K562 (cell line): ENCODE measurements around the gene CLEC17A. TPM values are rescaled to one million over a fixed set of nuclear protein-coding genes. Genes with fewer than 3 reads are reported as not detected.
A peak's percentile ranks its signal among the peaks of the same experiment; 100 is the strongest.

Experiments
- ATAC-seq: fragments of 200-7000 bp; cut with Tn5 transposase; 3 replicates; pipeline ENCODE4 v1.9.1; 2020; ENCODE audit warnings: moderate library complexity
- BruUV-seq: library from RNA; stranded (reverse); fragments of 400-500 nt; replicated peaks from 2 replicates; lab custom pipeline; 2021; lab: Mats Ljungman, UMichigan
- CTCF ChIA-PET: fragments of 300-600 bp; formaldehyde crosslinking; extraction: SDS; loops from one replicate; lab custom pipeline; 2021; ENCODE audit warnings: low intra/inter-chr PET ratio; lab: Yijun Ruan, JAX
- POLR2A ChIA-PET: fragments of 300-600, 350-650 bp; sonication (Branson Sonifier 250); formaldehyde crosslinking; extraction: SDS; loops from one replicate; lab custom pipeline; 2021; ENCODE audit warnings: antibody characterized with exemption, inconsistent platforms; lab: Yijun Ruan, JAX
- DNase-seq, 4 experiments: peaks; one replicate each; pipeline versions ENCODE4 v3.0.0 to v3.0.0-alpha.2; 2011 to 2018; ENCODE audit warnings: low spot score in 3 of 4, mixed read lengths in 3 of 4; ENCODE audit errors: extremely low read depth in 1 of 4
- FAIRE-seq: peaks from 2 replicates; lab custom pipeline; 2011; peaks lifted over from hg19 to GRCh38; lab: Jason Lieb, UNC
- H2AFZ ChIP-seq: 2 replicates; pipeline ENCODE4 v1.6.0; 2011; ENCODE audit warnings: low read depth, low read length, control low read depth, inconsistent platforms
- H3K27ac ChIP-seq: fragments of 200-600 bp; 3 replicates; pipeline ENCODE4 v1.8.0; 2011; ENCODE audit warnings: low read depth, mild to moderate bottlenecking, control low read depth, inconsistent platforms, low read length, moderate library complexity, mixed read lengths; ENCODE audit errors: extremely low read depth
- H3K27me3 ChIP-seq, 2 experiments: fragments of 300-600 bp in 1 of 2; 2 replicates in 1 of 2; 3 replicates in 1 of 2; pipeline versions ENCODE4 v1.6.0 to v1.8.0; 2011; ENCODE audit warnings: inconsistent platforms in 2 of 2, low read length in 2 of 2, mild to moderate bottlenecking in 1 of 2, mixed read lengths in 1 of 2, moderate library complexity in 1 of 2; ENCODE audit not compliant: control insufficient read depth in 2 of 2, insufficient read depth in 2 of 2
- H3K36me3 ChIP-seq: fragments of 300-600 bp; 3 replicates; pipeline ENCODE4 v1.8.0; 2011; ENCODE audit warnings: mild to moderate bottlenecking, low read length, inconsistent platforms; ENCODE audit not compliant: control insufficient read depth, insufficient read depth
- H3K4me1 ChIP-seq, 2 experiments: fragments of 200-600 bp in 1 of 2; replicated peaks in 1 of 2; 2 replicates in 1 of 2; 3 replicates in 1 of 2; pipeline versions ENCODE4 v1.5.1 to v1.8.0; 2011; ENCODE audit warnings: inconsistent platforms in 2 of 2, low read length in 2 of 2, mild to moderate bottlenecking in 1 of 2, mixed read lengths in 1 of 2, moderate library complexity in 1 of 2; ENCODE audit not compliant: control insufficient read depth in 2 of 2, insufficient read depth in 2 of 2
- H3K4me2 ChIP-seq: 2 replicates; pipeline ENCODE4 v1.6.1; 2011; ENCODE audit warnings: low read length, control low read depth, inconsistent platforms, mixed read lengths; ENCODE audit not compliant: insufficient read depth
- H3K4me3 ChIP-seq: fragments of 200-600 bp; sonication (generic), shearing (Covaris generic); 2 replicates; pipeline ENCODE4 v1.5.1; 2016; ENCODE audit warnings: control low read depth, inconsistent platforms
- H3K79me2 ChIP-seq: fragments of 200-600 bp; 3 replicates; pipeline ENCODE4 v1.8.0; 2011; ENCODE audit warnings: low read length, inconsistent platforms; ENCODE audit not compliant: control insufficient read depth, insufficient read depth
- H3K9ac ChIP-seq, 2 experiments: 2 replicates each; pipeline versions ENCODE4 v1.6.0 to v1.6.1; 2011; ENCODE audit warnings: low read depth in 2 of 2, low read length in 2 of 2, control low read depth in 1 of 2, inconsistent platforms in 1 of 2, mild to moderate bottlenecking in 1 of 2, mixed read lengths in 1 of 2; ENCODE audit not compliant: insufficient read depth in 1 of 2
- H3K9me1 ChIP-seq: one replicate; pipeline ENCODE4 v1.6.0; 2011; ENCODE audit warnings: inconsistent platforms, mild to moderate bottlenecking, low read length, moderate library complexity; ENCODE audit not compliant: control insufficient read depth, insufficient read depth
- H3K9me3 ChIP-seq: replicated peaks from 2 replicates; pipeline ENCODE4 v1.5.1; 2011; ENCODE audit warnings: low read depth, low read length, inconsistent platforms; ENCODE audit not compliant: control insufficient read depth, insufficient read depth
- H4K20me1 ChIP-seq: replicated peaks from 2 replicates; pipeline ENCODE4 v1.6.1; 2011; ENCODE audit warnings: low read length, inconsistent platforms, mixed read lengths; ENCODE audit not compliant: control insufficient read depth, insufficient read depth
- ARID2 ChIP-seq: fragments of 450-650 bp; IDR thresholded peaks from 2 replicates; pipeline ENCODE4 v1.6.1; 2017; ENCODE audit warnings: antibody characterized with exemption, mild to moderate bottlenecking
- CREB1 ChIP-seq, 2 experiments: sonication (generic) in 1 of 2; formaldehyde crosslinking in 1 of 2; IDR thresholded peaks; 2 replicates each; pipeline versions ENCODE4 v1.6.1 to v1.8.0; 2012 to 2022; ENCODE audit warnings: inconsistent platforms in 1 of 2, mild to moderate bottlenecking in 1 of 2, missing genetic modification reagents in 1 of 2, moderate library complexity in 1 of 2
- FOSL1 ChIP-seq: fragments of 200-800 bp; sonication (Bioruptor generic); conservative IDR thresholded peaks from 2 replicates; pipeline ENCODE4 v1.6.1; 2016; ENCODE audit warnings: missing genetic modification characterization, missing compliant biosample characterization
- ILK ChIP-seq: fragments of 450-650 bp; IDR thresholded peaks from 2 replicates; pipeline ENCODE4 v1.6.1; 2016; ENCODE audit warnings: missing genetic modification characterization, low read depth, mild to moderate bottlenecking, missing compliant biosample characterization, moderate library complexity, borderline replicate concordance
- KAT8 ChIP-seq: fragments of 450-650 bp; IDR thresholded peaks from 2 replicates; pipeline ENCODE4 v1.6.1; 2016; ENCODE audit warnings: low read depth, mild to moderate bottlenecking
- MAFK ChIP-seq: IDR thresholded peaks from 2 replicates; pipeline ENCODE4 v1.6.1; 2011; ENCODE audit warnings: low read length, improper control_type of control experiment
- NFXL1 ChIP-seq: fragments of 450-650 bp; formaldehyde crosslinking; IDR thresholded peaks from 2 replicates; pipeline ENCODE4 v1.4.0; 2021; ENCODE audit warnings: mild to moderate bottlenecking
- NR2C2 ChIP-seq, 2 experiments: fragments of 200-800 bp in 1 of 2; sonication (Bioruptor generic) in 1 of 2; sonication (generic) in 1 of 2; formaldehyde crosslinking in 1 of 2; IDR thresholded peaks; 2 replicates each; pipeline versions ENCODE4 v1.6.1 to v1.8.0; 2016 to 2022; ENCODE audit warnings: mild to moderate bottlenecking in 1 of 2, missing compliant biosample characterization in 1 of 2, missing genetic modification characterization in 1 of 2, missing genetic modification reagents in 1 of 2
- TEAD4 ChIP-seq, 2 experiments: sonication (generic) in 1 of 2; formaldehyde crosslinking in 1 of 2; IDR thresholded peaks; 2 replicates each; pipeline versions ENCODE4 v1.6.1 to v1.8.0; 2012 to 2022; ENCODE audit warnings: borderline replicate concordance in 1 of 2, inconsistent platforms in 1 of 2, low read length in 1 of 2, mild to moderate bottlenecking in 1 of 2, missing genetic modification reagents in 1 of 2
- ZMIZ1 ChIP-seq, 2 experiments: fragments of 150-350 bp in 1 of 2; IDR thresholded peaks; 2 replicates each; pipeline ENCODE4 v1.6.1; 2012 to 2016; ENCODE audit warnings: low read depth in 2 of 2, low read length in 2 of 2, mild to moderate bottlenecking in 1 of 2, moderate library complexity in 1 of 2
- ZZZ3 ChIP-seq: fragments of 450-650 bp; IDR thresholded peaks from 2 replicates; pipeline ENCODE4 v1.6.1; 2016; ENCODE audit warnings: antibody characterized with exemption, mild to moderate bottlenecking, moderate library complexity
- WGBS: fragments of 100-300 bp; shearing (Covaris generic); methylation state at CpG from one replicate; pipeline ENCODE4 v1.1.6; 2016; ENCODE audit warnings: low coverage, mixed read lengths; ENCODE audit not compliant: insufficient coverage; ENCODE audit errors: missing lambda C conversion rate; 5-methylcytosine and 5-hydroxymethylcytosine counted together
- in situ Hi-C: fragments of 300-500 bp; cut with MboI; formaldehyde crosslinking; loops from 4 replicates; pipeline ENCODE4 v1.15.0; 2018; ENCODE audit warnings: inconsistent platforms, mixed read lengths
- intact Hi-C: fragments of 100-400 bp; cut with micrococcal nuclease; formaldehyde crosslinking; loops from 2 replicates; pipeline ENCODE4 v1.14.2; 2022
- polyA plus RNA-seq, 8 experiments: library from polyadenylated mRNA; depleted of rRNA in 4 of 8; stranded (reverse) in 5 of 8; unstranded in 3 of 8; fragments of >200 nt; fragmentation: Nextera tagmentation in 2 of 8; fragmentation: Illumina TruSeq in 1 of 8; extraction: Ambion mirVana in 2 of 8; extraction: Trizol in 1 of 8; gene quantifications; 2 replicates each; pipeline versions ENCODE4 v1.2.1 to v1.2.3, GENCODE V29; 2011 to 2014; ENCODE audit warnings: inconsistent platforms in 1 of 8, missing spikeins in 1 of 8
- total RNA-seq, 7 experiments: library from RNA; depleted of rRNA in 6 of 7; stranded (reverse); fragments of >200 nt in 6 of 7; fragmentation: Illumina TruSeq in 2 of 7; extraction: Trizol in 2 of 7; gene quantifications; 2 replicates each; pipeline versions ENCODE4 v1.2.1 to v1.2.3, GENCODE V29; 2011 to 2021; ENCODE audit warnings: low replicate concordance in 1 of 7
- TF ChIP-seq, protein P1 (sequence below): fragments of 450-650 bp; IDR thresholded peaks from 2 replicates; pipeline ENCODE4 v1.6.1; 2018; ENCODE audit not compliant: partially characterized antibody

The CLEC17A gene
- total and polyA plus RNA-seq, 9 of the 15 experiments (the other 6 are each of a cell fraction or from before 2014, with no cell fraction given): 0.03 TPM; not detected in 8

- 2% methylated on average over 40 of the region's 40 CpGs for WGBS
- POLR2A ChIA-PET: interaction anchor here (1.0 to 1.6 kb wide), 4 partner anchors 10 to 118 kb away, joined by 3 to 5 read pairs (median 4); partner anchors contain the start of gene ZNF333
- in situ Hi-C loops (loop anchor here (5.0 to 10.0 kb wide), 3 partner anchors 115 to 323 kb away; no protein-coding TSS in a partner anchor), intact Hi-C loops (no loop called here)
- H3K36me3 ChIP-seq: peaks cover 31% of the 10 kb centered on the region; the same call in 2 of the 3 replicates
- H2AFZ ChIP-seq: peak within 1 kb of the TSS; percentile 93
- ATAC-seq (peak; percentile 94), FAIRE-seq (peak; percentile 97), DNase-seq (peak; percentile 87 to 98 (median 88))
- peak within 1 kb of the TSS; percentile 86 for H3K4me3 ChIP-seq
- H3K4me2 ChIP-seq: peak within 1 kb of the TSS; percentile 90
- peaks cover 10 to 52% of the 10 kb centered on the region in 2 experiments; a peak in 4 of 5 replicates for H3K4me1 ChIP-seq
- no peaks in the 10 kb centered on the region for H3K9me3 ChIP-seq
- no peaks in the 10 kb centered on the region for H3K9me1 ChIP-seq
- peak within 1 kb of the TSS; percentile 80 for H3K27ac ChIP-seq
- H3K79me2 ChIP-seq: peaks cover 34% of the 10 kb centered on the region
- 0 out of 2 replicates have a peak, but pooled peaks cover 9% of the 10 kb centered on the region for H4K20me1 ChIP-seq
- no peaks in the 10 kb centered on the region; a peak in 1 of 5 replicates for H3K27me3 ChIP-seq
- peak within 1 kb of the TSS; percentile 92 to 96 for H3K9ac ChIP-seq
- CTCF ChIA-PET: no interaction called here
- TSS peak; percentile 74 for BruUV-seq
- TF ChIP-seq ZZZ3: peak; percentile 90; the same call in 1 of the 2 replicates
- no peak for TF ChIP-seq TEAD4 (IDR thresholded peaks at IDR 0.05; ENCODE audit: low read length)
- TF ChIP-seq TEAD4 (CRISPR knock-in tag; IDR thresholded peaks at IDR 0.05; ENCODE audit: borderline replicate concordance): no peak
- no peak for TF ChIP-seq MAFK
- TF ChIP-seq, protein P1, sequence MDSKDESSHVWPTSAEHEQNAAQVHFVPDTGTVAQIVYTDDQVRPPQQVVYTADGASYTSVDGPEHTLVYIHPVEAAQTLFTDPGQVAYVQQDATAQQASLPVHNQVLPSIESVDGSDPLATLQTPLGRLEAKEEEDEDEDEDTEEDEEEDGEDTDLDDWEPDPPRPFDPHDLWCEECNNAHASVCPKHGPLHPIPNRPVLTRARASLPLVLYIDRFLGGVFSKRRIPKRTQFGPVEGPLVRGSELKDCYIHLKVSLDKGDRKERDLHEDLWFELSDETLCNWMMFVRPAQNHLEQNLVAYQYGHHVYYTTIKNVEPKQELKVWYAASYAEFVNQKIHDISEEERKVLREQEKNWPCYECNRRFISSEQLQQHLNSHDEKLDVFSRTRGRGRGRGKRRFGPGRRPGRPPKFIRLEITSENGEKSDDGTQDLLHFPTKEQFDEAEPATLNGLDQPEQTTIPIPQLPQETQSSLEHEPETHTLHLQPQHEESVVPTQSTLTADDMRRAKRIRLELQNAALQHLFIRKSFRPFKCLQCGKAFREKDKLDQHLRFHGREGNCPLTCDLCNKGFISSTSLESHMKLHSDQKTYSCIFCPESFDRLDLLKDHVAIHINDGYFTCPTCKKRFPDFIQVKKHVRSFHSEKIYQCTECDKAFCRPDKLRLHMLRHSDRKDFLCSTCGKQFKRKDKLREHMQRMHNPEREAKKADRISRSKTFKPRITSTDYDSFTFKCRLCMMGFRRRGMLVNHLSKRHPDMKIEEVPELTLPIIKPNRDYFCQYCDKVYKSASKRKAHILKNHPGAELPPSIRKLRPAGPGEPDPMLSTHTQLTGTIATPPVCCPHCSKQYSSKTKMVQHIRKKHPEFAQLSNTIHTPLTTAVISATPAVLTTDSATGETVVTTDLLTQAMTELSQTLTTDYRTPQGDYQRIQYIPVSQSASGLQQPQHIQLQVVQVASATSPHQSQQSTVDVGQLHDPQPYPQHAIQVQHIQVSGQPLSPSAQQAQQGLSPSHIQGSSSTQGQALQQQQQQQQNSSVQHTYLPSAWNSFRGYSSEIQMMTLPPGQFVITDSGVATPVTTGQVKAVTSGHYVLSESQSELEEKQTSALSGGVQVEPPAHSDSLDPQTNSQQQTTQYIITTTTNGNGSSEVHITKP: peak; percentile 73
- TF ChIP-seq CREB1 (IDR thresholded peaks at IDR 0.05): 0 out of 2 replicates have a peak, but pooled peaks have one; percentile 32
- TF ChIP-seq CREB1 (CRISPR knock-in tag; IDR thresholded peaks at IDR 0.05): peak; percentile 76; the same call in 1 of the 2 replicates
- TF ChIP-seq NR2C2 (CRISPR knock-in tag; IDR thresholded peaks at IDR 0.05): peak; percentile 100
- peak; percentile 100 for TF ChIP-seq NR2C2 (tag; IDR thresholded peaks at IDR 0.05)
- TF ChIP-seq ARID2: no peak
- no peak for TF ChIP-seq KAT8
- TF ChIP-seq NFXL1 (CRISPR knock-in tag): no peak
- no peak for TF ChIP-seq ILK
- TF ChIP-seq FOSL1 (tag): peak; percentile 25; the same call in 1 of the 2 replicates
- peak in 1 of 2 experiments; percentile 79; a peak in 2 of 4 replicates for TF ChIP-seq ZMIZ1 (IDR thresholded peaks at IDR 0.05; ENCODE audit: low read depth in 2 of 2, low read length in 2 of 2)
Observed at GRCh38 chr19:14571695-14572490, 11.0 kb upstream of the CLEC17A start, which contains the start of gene NDUFB7. Gene NDUFB7, minus strand, starts transcription at chr19:14572066. Its CDS starts 66 bp downstream, at chr19:14572000.
